ENCODE measurements around the gene DHODH. TPM values are rescaled to one million over a fixed set of nuclear protein-coding genes. Genes with fewer than 3 reads are reported as not detected.

DHODH gene
- total and polyA plus RNA-seq, 2 of the 13 experiments (the other 11 are each of a cell fraction or from before 2014, with no cell fraction given): 10.7 to 16.4 TPM

DNA sequence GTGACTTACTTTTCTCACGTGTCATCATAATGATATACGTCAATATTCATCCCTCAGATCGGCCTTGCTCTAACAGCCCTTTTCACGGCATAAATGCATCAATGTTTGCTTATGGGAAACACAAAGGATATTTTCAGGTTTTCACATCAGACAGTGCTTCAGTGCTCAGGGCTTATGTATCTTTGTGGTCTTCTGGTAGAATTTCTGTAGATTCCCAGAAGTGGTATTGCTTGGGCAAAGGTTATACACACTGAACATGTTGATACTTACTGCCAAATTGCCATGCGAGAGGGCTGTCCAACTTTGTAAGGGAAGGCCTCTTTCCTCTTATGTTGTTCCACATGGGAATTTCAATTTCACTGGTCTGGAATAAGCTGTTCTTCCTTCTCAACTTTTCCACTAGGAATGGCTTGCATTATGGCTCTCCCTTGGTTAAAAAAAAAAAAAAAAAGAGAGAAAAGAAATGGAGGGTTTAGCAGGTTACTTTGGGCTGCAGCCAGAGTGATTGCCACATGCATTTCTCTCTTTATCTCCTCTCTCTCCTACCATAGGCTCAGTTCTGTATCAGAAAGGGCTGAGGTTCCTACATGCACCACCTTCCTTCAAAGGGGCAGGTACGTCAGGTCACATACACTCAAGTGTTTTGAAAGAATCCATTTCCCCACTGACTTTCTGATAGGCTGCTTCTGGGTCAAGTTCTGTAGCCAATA lies 19.3 kb downstream of the DHODH start (continued):
- TF ChIP-seq NFIB (CRISPR knock-in tag; IDR thresholded peaks at IDR 0.05; ENCODE audit: borderline replicate concordance) (no peak), ZNF33B (CRISPR knock-in tag; IDR thresholded peaks at IDR 0.05) (no peak), EP300 (IDR thresholded peaks at IDR 0.05; ENCODE audit: low read depth in 2 of 2, low read length in 2 of 2) (0 out of 4 replicates have a peak, but pooled peaks of 1 of the 2 experiments have one; percentile 34), EP300 (CRISPR knock-in tag; IDR thresholded peaks at IDR 0.05; ENCODE audit: borderline replicate concordance) (no peak), NFE2L1 (CRISPR knock-in tag; IDR thresholded peaks at IDR 0.05; ENCODE audit: borderline replicate concordance) (no peak), SOX13 (IDR thresholded peaks at IDR 0.05) (no peak), SOX13 (CRISPR knock-in tag; conservative IDR thresholded peaks at IDR 0.05 in 1 of 2, IDR thresholded peaks at IDR 0.05 in 1 of 2) (peak in 1 of 2 experiments; percentile 78; a peak in 2 of 4 replicates), JDP2 (CRISPR knock-in tag; IDR thresholded peaks at IDR 0.05; ENCODE audit: borderline replicate concordance) (no peak), MAFK (conservative IDR thresholded peaks at IDR 0.05 in 1 of 2, IDR thresholded peaks at IDR 0.05 in 1 of 2; ENCODE audit: low read length in 2 of 2) (peak; percentile 45 to 46; a peak in 3 of 4 replicates), MTF2 (CRISPR knock-in tag; IDR thresholded peaks at IDR 0.05; ENCODE audit: borderline replicate concordance) (no peak), GATAD2A (CRISPR knock-in tag; IDR thresholded peaks at IDR 0.05) (peak; percentile 51; the same call in 1 of the 2 replicates), ZNF251 (CRISPR knock-in tag; IDR thresholded peaks at IDR 0.05) (no peak), ZNF841 (CRISPR knock-in tag; IDR thresholded peaks at IDR 0.05; ENCODE audit: borderline replicate concordance) (no peak), RXRB (CRISPR knock-in tag; IDR thresholded peaks at IDR 0.05; ENCODE audit: borderline replicate concordance) (peak; percentile 14; the same call in 1 of the 2 replicates), ZNF879 (CRISPR knock-in tag; IDR thresholded peaks at IDR 0.05) (no peak), AKAP8 (CRISPR knock-in tag; IDR thresholded peaks at IDR 0.05) (no peak), ZNF138 (CRISPR knock-in tag; IDR thresholded peaks at IDR 0.05; ENCODE audit: low read depth) (no peak), JUNB (CRISPR knock-in tag; IDR thresholded peaks at IDR 0.05; ENCODE audit: borderline replicate concordance) (no peak), RBAK (CRISPR knock-in tag; IDR thresholded peaks at IDR 0.05) (no peak)
- TF ChIP-seq, protein P1, sequence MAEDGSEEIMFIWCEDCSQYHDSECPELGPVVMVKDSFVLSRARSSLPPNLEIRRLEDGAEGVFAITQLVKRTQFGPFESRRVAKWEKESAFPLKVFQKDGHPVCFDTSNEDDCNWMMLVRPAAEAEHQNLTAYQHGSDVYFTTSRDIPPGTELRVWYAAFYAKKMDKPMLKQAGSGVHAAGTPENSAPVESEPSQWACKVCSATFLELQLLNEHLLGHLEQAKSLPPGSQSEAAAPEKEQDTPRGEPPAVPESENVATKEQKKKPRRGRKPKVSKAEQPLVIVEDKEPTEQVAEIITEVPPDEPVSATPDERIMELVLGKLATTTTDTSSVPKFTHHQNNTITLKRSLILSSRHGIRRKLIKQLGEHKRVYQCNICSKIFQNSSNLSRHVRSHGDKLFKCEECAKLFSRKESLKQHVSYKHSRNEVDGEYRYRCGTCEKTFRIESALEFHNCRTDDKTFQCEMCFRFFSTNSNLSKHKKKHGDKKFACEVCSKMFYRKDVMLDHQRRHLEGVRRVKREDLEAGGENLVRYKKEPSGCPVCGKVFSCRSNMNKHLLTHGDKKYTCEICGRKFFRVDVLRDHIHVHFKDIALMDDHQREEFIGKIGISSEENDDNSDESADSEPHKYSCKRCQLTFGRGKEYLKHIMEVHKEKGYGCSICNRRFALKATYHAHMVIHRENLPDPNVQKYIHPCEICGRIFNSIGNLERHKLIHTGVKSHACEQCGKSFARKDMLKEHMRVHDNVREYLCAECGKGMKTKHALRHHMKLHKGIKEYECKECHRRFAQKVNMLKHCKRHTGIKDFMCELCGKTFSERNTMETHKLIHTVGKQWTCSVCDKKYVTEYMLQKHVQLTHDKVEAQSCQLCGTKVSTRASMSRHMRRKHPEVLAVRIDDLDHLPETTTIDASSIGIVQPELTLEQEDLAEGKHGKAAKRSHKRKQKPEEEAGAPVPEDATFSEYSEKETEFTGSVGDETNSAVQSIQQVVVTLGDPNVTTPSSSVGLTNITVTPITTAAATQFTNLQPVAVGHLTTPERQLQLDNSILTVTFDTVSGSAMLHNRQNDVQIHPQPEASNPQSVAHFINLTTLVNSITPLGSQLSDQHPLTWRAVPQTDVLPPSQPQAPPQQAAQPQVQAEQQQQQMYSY (CRISPR knock-in tag; IDR thresholded peaks at IDR 0.05): no peak
- TF ChIP-seq, protein P2, sequence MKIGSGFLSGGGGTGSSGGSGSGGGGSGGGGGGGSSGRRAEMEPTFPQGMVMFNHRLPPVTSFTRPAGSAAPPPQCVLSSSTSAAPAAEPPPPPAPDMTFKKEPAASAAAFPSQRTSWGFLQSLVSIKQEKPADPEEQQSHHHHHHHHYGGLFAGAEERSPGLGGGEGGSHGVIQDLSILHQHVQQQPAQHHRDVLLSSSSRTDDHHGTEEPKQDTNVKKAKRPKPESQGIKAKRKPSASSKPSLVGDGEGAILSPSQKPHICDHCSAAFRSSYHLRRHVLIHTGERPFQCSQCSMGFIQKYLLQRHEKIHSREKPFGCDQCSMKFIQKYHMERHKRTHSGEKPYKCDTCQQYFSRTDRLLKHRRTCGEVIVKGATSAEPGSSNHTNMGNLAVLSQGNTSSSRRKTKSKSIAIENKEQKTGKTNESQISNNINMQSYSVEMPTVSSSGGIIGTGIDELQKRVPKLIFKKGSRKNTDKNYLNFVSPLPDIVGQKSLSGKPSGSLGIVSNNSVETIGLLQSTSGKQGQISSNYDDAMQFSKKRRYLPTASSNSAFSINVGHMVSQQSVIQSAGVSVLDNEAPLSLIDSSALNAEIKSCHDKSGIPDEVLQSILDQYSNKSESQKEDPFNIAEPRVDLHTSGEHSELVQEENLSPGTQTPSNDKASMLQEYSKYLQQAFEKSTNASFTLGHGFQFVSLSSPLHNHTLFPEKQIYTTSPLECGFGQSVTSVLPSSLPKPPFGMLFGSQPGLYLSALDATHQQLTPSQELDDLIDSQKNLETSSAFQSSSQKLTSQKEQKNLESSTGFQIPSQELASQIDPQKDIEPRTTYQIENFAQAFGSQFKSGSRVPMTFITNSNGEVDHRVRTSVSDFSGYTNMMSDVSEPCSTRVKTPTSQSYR (CRISPR knock-in tag; IDR thresholded peaks at IDR 0.05; ENCODE audit: borderline replicate concordance): no peak
- TF ChIP-seq, protein P3, sequence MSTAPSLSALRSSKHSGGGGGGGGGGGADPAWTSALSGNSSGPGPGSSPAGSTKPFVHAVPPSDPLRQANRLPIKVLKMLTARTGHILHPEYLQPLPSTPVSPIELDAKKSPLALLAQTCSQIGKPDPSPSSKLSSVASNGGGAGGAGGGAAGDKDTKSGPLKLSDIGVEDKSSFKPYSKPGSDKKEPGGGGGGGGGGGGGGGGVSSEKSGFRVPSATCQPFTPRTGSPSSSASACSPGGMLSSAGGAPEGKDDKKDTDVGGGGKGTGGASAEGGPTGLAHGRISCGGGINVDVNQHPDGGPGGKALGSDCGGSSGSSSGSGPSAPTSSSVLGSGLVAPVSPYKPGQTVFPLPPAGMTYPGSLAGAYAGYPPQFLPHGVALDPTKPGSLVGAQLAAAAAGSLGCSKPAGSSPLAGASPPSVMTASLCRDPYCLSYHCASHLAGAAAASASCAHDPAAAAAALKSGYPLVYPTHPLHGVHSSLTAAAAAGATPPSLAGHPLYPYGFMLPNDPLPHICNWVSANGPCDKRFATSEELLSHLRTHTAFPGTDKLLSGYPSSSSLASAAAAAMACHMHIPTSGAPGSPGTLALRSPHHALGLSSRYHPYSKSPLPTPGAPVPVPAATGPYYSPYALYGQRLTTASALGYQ (CRISPR knock-in tag; IDR thresholded peaks at IDR 0.05): no peak
